HG03039 (cell line): Measurements from ENCODE around the gene INTS3.
"Not testable (repeated sequence)": the region's sequence is repeated elsewhere in the genome, so short reads cannot be mapped to it uniquely, and the experiment has no call there.

Source experiments
- ATAC-seq: cut with Tn5 transposase; IDR thresholded peaks from one replicate; pipeline ENCODE4 v1.9.1; 2021; ENCODE audit warnings: mild to moderate bottlenecking, moderate library complexity; ENCODE audit not compliant: unreplicated experiment

The INTS3 gene

GRCh38 chr1:153778051-153778823, 50.4 kb downstream of the INTS3 start:
- ATAC-seq: no peak

- no peak for ATAC-seq
These were observed 51.1 kb downstream of the INTS3 start for GRCh38 chr1:153778824-153779519.

- ATAC-seq: no peak
These were observed 52.1 kb downstream of the INTS3 start for GRCh38 chr1:153779781-153780541.

- ATAC-seq: no peak
These were observed 52.7 kb downstream of the INTS3 start for GRCh38 chr1:153780551-153780950.

- ATAC-seq: not testable (repeated sequence)
These were observed 54.8 kb downstream of the INTS3 start for GRCh38 chr1:153782648-153783047.

- peak; percentile 83 for ATAC-seq
These were observed 55.7 kb downstream of the INTS3 start for GRCh38 chr1:153783233-153784190.

- ATAC-seq: no peak
These were observed 58.4 kb downstream of the INTS3 start for GRCh38 chr1:153786038-153786790.

GRCh38 chr1:153789478-153790034, 61.7 kb downstream of the INTS3 start:
- no peak for ATAC-seq

- ATAC-seq: peak; percentile 1
These were observed 62.6 kb downstream of the INTS3 start for GRCh38 chr1:153790313-153790965.

- ATAC-seq: peak; percentile 69
These were observed 63.3 kb downstream of the INTS3 start for GRCh38 chr1:153790966-153791647.

GRCh38 chr1:153791648-153792253, 63.9 kb downstream of the INTS3 start:
- ATAC-seq: no peak

GRCh38 chr1:153792631-153793041, 64.8 kb downstream of the INTS3 start:
- no peak for ATAC-seq

GRCh38 chr1:153793261-153793972, 65.6 kb downstream of the INTS3 start:
- no peak for ATAC-seq

- ATAC-seq: no peak
These were observed 66.2 kb downstream of the INTS3 start for GRCh38 chr1:153793973-153794615.

GRCh38 chr1:153794624-153795329, 66.9 kb downstream of the INTS3 start:
- no peak for ATAC-seq

- ATAC-seq: no peak
These were observed 67.5 kb downstream of the INTS3 start for GRCh38 chr1:153795330-153795837.
